ENCODE data around the gene UPK1A. TPM values are rescaled to one million over a fixed set of nuclear protein-coding genes. Genes with fewer than 3 reads are reported as not detected.

The UPK1A gene
- total and polyA plus RNA-seq, 10 of the 15 experiments (the other 5 are each of a cell fraction or from before 2014, with no cell fraction given), result 0.15 to 1.9 (median 0.26) TPM; not detected in 7

GRCh38 chr19:35655600-35655999, 10.7 kb upstream of the UPK1A start:
- H3K27me3 ChIP-seq (replicated peaks in 1 of 2; ENCODE audit: control insufficient read depth in 2 of 2, insufficient read depth in 2 of 2, low read length in 1 of 2), result no peaks in the 10 kb centered on the region
- no peak overlapping the region for H3K4me2 ChIP-seq (ENCODE audit: control insufficient read depth, insufficient read depth)
- TF ChIP-seq IKZF1 (conservative IDR thresholded peaks at IDR 0.05), result no peak
- TF ChIP-seq CBX3 (IDR thresholded peaks at IDR 0.05; ENCODE audit: borderline replicate concordance, low read depth), result no peak
- TF ChIP-seq ZSCAN29 (IDR thresholded peaks at IDR 0.05), result no peak
- no peak for TF ChIP-seq ZBTB11 (CRISPR knock-in tag; IDR thresholded peaks at IDR 0.05)
- TF ChIP-seq SMC3 (IDR thresholded peaks at IDR 0.05; ENCODE audit: borderline replicate concordance, low read length), result no peak
- TF ChIP-seq E4F1 (IDR thresholded peaks at IDR 0.05; ENCODE audit: borderline replicate concordance, partially characterized antibody), result no peak
- no peak for TF ChIP-seq JUND (IDR thresholded peaks at IDR 0.05; ENCODE audit: low read depth, low read length)
- no peak for TF ChIP-seq WRNIP1 (IDR thresholded peaks at IDR 0.05; ENCODE audit: borderline replicate concordance, low read depth, low read length)
- no peak for TF ChIP-seq HDGF (IDR thresholded peaks at IDR 0.05)
- TF ChIP-seq ZNF592 (IDR thresholded peaks at IDR 0.05), result no peak
- intact Hi-C loops (cut with micrococcal nuclease; ENCODE audit: unreplicated experiment) (no loop called here), in situ Hi-C loops (cut with MboI) (no loop called here)
- BruUV-seq (replicated peaks), result no TSS peak
- ATAC-seq (no peak), DNase-seq (ENCODE audit: low read depth, low spot score) (no peak), FAIRE-seq (no peak)
- H3K9me3 ChIP-seq (replicated peaks; ENCODE audit: control insufficient read depth, insufficient read depth, low read length), result no peaks in the 10 kb centered on the region
- SMC1A ChIA-PET (ENCODE audit: uncharacterized antibody, unreplicated experiment), result no interaction called here
- H3K4me3 ChIP-seq, result no peak overlapping the region
- peaks cover 5% of the 10 kb centered on the region for H3K79me2 ChIP-seq (ENCODE audit: control insufficient read depth, insufficient read depth, low read length)
- no peaks in the 10 kb centered on the region for H3K4me1 ChIP-seq (ENCODE audit: control insufficient read depth, insufficient read depth, low read length)
- H2AFZ ChIP-seq (ENCODE audit: control insufficient read depth, low read depth, low read length), result no peak overlapping the region
- RAD21 ChIA-PET (ENCODE audit: unreplicated experiment), result no interaction called here
- CTCF ChIA-PET, result interaction anchor here (2.0 kb wide), 1 partner anchor 107 kb away, joined by 9 read pairs; no protein-coding TSS in a partner anchor
- peaks cover 13 to 14% of the 10 kb centered on the region in 2 experiments; a peak in 3 of 4 replicates for H3K36me3 ChIP-seq (ENCODE audit: control insufficient read depth in 2 of 2, insufficient read depth in 2 of 2, low read length in 1 of 2)
- POLR2A ChIA-PET, result no interaction called here
- no peak overlapping the region for H3K27ac ChIP-seq (ENCODE audit: control insufficient read depth, insufficient read depth)
- WGBS (ENCODE audit: insufficient coverage, insufficient replicate concordance, low lambda C conversion rate, missing lambda C conversion rate), result 100% methylated on average over 4 of the region's 4 CpGs
- H3K9ac ChIP-seq (ENCODE audit: control insufficient read depth, insufficient read depth, low read length), result no peak overlapping the region
- H4K20me1 ChIP-seq (ENCODE audit: control insufficient read depth, insufficient read depth), result no peaks in the 10 kb centered on the region
